Omental fat pad (tissue), 4 donors: Measurements from ENCODE around the gene KDM2A. TPM values are rescaled to one million over a fixed set of nuclear protein-coding genes. Genes with fewer than 3 reads are reported as not detected.

Experiments used
- ATAC-seq: fragments of 150-250 bp; one replicate; pipeline ENCODE4 v1.9.1; 2016; ENCODE audit warnings: mild to moderate bottlenecking, moderate library complexity; ENCODE audit not compliant: low FRiP score
- DNase-seq: peaks from one replicate; pipeline ENCODE4 v3.0.0-alpha.2; 2019; ENCODE audit warnings: low spot score
- CTCF ChIP-seq, 3 donors: fragments of 450-650 bp; IDR thresholded peaks; one replicate each; pipeline ENCODE4 v1.5.1; 2016 to 2017; ENCODE audit warnings: antibody characterized with exemption in 3 of 3, mild to moderate bottlenecking in 3 of 3, moderate library complexity in 2 of 3
- total RNA-seq, 4 donors: library from RNA; depleted of rRNA; stranded (reverse); fragments of >200 nt; gene quantifications; one replicate each; pipeline ENCODE4 v1.1.0, GENCODE V29; 2016

The KDM2A gene
- total RNA-seq, 4 donors from 2014 or later = 47.4 to 83.6 (median 56.6) TPM

GRCh38 chr11:67293090-67293489, 174.0 kb downstream of the KDM2A start:
- DNase-seq (no peak), ATAC-seq (no peak)
- TF ChIP-seq CTCF (IDR thresholded peaks at IDR 0.05) = no peak

- ATAC-seq (no peak), DNase-seq (no peak)
- no peak for TF ChIP-seq CTCF (IDR thresholded peaks at IDR 0.05)
Measured at GRCh38 chr11:67295846-67296245, 176.8 kb downstream of the KDM2A start.

- no peak for TF ChIP-seq CTCF (IDR thresholded peaks at IDR 0.05)
- ATAC-seq (no peak), DNase-seq (no peak)
Measured at GRCh38 chr11:67298786-67299185, 179.7 kb downstream of the KDM2A start.

GRCh38 chr11:67299471-67300191, 180.6 kb downstream of the KDM2A start:
- no peak for ATAC-seq
- no peak for TF ChIP-seq CTCF (IDR thresholded peaks at IDR 0.05)
- DNase-seq = no peak

GRCh38 chr11:67300256-67300755, 181.2 kb downstream of the KDM2A start:
- ATAC-seq (no peak), DNase-seq (no peak)
- TF ChIP-seq CTCF (IDR thresholded peaks at IDR 0.05) = no peak

- no peak for TF ChIP-seq CTCF (IDR thresholded peaks at IDR 0.05)
- ATAC-seq = no peak
- no peak for DNase-seq
Measured at GRCh38 chr11:67300756-67301312, 181.8 kb downstream of the KDM2A start.
